HG03442 (cell line): ENCODE measurements around the gene SYNE1.
"Not testable (repeated sequence)": the region's sequence is repeated elsewhere in the genome, so short reads cannot be mapped to it uniquely, and the experiment has no call there.

ENCODE experiments used
- ATAC-seq: cut with Tn5 transposase; IDR thresholded peaks from one replicate; pipeline ENCODE4 v1.9.1; 2021; ENCODE audit warnings: mild to moderate bottlenecking, moderate library complexity; ENCODE audit not compliant: unreplicated experiment

The SYNE1 gene

DNA sequence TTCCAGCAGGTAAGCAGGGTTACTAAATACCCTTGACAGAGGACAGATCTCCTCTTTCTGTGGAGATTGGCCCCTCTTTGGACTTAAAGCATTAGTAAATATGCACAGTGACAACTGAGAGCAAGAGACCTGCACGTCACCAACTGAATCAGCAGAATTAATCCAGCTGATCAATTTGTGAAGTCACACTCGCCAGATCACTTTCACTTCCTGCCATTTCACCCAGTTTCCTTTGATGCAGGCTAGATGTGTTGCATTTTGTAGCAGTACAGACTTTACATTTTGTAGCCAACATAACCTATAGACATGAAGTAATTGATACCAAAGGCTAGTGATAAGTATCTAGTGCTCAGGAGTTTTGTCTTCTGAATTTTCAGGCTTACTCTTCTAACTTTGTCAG is 11.9 kb downstream of the SYNE1 start:
- no peak for ATAC-seq

DNA sequence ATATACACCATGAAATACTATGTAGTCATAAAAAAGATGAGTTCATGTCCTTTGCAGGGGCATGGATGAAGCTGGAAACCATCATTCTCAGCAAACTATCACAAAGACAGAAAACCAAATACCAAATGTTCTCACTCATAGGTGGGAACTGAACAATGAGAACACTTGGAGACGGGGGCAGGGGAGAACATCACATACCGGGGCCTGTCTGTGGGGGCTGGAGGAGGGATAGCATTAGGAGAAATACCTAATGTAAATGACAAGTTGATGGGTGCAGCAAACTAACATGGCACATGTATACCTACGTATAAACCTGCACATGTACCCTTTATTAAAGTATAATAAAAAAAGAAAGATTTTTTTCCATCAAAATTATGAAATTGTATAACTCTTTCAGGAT is 22.4 kb downstream of the SYNE1 start:
- ATAC-seq = not testable (repeated sequence)

DNA sequence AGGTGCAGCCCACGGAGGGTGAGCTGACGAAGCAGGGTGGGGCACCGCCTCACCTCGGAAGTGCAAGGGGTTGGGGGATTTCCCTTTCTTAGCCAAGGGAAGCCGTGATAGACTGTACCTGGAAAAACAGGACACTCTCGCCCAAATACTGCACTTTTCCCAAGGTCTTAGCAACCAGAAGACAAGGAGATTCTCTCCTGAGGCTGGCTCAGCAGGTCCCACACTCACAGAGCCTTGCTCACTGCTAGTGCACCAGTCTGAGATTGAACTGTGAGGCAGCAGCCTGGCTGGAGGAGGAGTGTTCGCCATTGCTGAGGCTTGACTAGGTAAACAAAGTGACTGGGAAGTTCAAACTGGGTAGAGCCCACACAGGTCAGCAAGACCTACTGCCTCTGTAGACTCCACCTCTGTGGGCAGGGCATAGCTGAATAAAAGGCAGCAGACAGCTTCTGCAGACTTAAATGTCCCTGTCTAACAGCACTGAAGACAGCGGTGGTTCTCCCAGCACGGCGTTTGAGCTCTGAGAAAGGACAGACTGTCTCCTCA is 28.0 kb downstream of the SYNE1 start:
- ATAC-seq = no peak

DNA sequence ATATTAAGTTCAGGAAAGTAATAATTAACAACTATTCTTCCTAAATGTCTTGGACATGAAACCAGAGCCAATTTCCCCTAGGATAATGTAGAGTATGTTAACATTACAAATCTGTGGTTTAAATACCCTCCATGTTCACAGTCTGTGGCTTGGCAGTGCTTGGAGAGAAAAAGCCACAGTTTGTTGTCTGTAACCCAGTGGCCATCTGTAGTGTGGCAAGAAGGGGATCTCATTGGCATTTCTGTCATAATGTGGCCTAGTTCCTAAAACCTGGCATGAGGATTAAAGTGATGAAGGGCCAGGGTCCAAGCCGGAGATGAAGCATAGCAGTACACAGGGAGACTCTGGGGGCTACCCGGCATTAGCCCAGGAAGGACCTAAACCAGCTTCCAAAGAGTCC is 31.2 kb downstream of the SYNE1 start:
- no peak for ATAC-seq

DNA sequence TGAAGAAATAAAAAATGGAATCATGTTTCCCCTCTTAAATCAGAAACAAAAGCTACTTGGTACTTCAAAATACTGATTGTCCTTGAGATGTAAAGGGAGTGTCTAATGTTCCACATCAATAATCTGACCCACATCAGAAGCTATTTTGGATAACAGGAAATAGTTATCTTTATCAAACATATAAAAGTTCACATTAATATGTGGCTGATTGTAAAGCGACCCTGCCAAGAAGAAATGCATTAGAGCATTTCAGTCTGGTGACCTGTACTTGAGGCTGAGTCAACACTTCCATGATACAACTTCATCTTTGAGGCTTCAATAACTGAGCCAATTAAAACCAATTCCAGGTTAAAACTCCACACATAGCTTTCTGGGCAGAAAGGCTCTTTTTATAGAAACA is 31.8 kb downstream of the SYNE1 start:
- ATAC-seq = no peak

DNA sequence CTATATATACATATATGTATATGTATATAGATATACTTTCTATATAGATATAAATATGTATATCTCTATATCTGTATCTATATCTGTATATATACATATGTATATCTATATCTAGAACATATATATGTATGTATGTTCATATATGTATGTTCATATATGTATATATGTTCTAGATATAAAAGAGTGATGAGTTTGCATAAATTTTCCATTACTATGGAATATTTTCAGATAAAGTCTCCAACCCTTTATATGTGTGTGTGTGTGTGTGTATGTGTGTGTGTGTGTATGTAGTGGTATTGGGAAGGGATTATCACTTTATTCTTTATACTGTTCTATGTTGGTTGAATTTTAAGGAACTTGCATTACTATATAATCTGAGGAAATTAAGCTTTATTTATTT is 33.3 kb downstream of the SYNE1 start:
- no peak for ATAC-seq

DNA sequence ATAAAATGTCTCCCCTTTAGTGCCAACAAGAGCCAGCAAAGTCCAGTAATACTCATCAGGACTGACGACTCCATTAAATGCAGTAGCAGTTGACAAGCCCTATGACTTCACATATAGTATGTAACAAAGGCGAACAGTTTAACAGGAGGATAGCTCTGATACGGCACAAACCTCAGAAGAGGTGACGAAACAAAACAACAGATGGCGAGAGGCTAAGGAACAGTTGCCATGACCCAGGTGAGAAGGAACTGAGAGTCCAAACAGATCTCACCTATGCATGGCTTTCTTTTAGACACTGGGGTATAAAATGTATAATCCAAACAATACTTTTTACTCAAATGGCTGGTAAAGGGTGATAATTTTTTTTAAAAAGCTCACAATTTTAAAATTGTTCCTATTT is 37.1 kb downstream of the SYNE1 start:
- no peak for ATAC-seq

DNA sequence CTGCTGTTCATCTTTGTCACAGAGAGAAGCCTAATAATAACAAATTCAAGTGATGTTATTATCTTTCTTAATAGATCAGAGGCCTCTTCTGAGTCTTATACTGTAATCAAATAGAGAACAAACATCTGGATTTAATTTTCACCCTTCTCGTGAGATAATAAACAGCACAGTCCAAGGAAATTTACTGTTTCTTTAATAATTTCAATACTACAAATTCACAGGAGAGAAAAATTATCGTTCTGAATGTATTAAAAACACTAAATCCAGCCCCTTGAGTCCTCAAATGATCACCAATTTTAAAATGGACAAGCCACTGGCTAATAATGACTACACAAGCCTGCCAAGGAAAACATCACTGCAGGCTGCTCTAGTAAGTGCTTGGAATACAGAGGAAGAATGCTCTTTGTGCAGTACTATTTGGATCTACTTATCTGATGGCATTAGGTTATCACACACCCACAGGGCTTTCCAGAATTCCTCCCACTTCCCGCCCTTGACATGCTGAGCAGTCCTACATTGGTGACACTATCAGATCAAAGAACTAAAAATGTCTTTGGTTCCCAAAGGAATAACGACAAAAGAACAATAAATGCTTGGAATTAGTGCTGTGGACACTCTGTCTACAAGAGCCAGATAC is 38.1 kb downstream of the SYNE1 start:
- no peak for ATAC-seq

DNA sequence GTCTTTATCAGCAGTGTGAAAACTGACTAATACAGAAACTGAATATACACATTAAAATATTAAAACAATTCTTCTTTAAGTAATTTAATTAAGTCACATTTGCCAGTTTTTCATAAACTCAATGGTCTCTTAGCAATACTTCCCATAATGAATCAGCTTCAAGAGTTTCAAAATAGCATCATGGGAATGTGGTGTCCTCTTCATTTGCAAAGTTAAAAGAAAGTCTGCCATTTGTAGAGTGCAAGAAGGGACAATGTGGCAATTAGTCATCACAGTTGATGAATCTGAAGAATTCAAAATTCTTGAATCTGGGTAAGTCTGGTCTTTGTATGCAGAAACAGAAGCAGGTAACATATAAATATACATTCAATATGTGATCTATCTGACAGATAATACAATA is 38.7 kb downstream of the SYNE1 start:
- ATAC-seq = no peak

DNA sequence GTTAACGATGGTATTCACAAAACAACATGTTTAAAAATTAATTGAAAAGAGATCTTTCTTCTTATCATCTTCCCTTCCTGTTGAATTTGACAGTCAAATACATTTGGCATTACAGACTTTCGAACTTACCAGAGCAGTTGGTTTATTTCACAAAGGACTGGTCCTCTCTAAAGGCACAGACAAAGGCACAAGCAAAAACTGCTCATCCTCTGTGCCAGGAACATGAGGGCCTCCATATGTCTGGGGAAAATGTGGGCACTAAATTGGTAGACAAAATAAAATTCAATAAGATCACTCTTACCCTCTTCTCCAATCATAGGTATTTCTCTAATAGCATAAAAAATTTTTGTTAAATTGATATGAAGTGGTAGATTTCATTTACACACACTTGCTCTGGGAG is 40.4 kb downstream of the SYNE1 start:
- no peak for ATAC-seq

DNA sequence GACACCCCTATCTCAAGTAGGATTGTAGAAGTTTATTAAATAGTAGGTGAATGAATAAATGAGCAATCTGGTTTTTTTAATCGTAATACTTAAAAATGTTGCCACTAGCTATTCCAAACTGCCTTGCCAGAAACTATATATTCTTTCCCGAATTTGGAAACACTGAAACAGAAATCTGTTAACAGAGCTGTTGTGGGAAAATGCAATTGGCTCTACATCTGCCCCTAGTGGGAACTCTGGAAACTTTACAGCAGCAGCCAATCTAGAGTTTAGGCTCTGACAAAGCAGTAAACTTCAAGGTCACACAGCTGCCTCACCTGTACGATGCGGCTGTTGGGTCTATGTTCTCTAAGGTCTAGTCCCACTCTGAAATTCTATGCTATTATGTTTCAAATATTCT is 41.7 kb downstream of the SYNE1 start:
- peak; percentile 41 for ATAC-seq

DNA sequence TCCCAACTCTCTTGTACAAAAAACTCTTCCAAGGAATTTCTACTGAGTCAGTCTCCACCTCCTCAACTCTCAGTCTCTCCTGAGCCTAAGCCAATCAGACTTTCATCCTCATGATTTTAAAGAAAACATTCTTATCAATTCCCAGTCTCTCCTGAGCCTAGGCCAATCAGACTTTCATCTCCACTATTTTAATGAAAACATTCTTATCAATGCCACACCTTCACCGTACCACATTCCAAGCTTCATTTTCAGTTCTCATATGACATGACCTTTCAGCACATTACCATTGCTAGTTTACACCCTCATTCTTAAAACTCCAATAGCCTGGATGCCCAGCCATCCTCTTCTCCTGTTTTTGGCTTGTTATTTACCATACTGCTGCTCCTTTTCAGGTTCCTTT is 42.5 kb downstream of the SYNE1 start:
- no peak for ATAC-seq

DNA sequence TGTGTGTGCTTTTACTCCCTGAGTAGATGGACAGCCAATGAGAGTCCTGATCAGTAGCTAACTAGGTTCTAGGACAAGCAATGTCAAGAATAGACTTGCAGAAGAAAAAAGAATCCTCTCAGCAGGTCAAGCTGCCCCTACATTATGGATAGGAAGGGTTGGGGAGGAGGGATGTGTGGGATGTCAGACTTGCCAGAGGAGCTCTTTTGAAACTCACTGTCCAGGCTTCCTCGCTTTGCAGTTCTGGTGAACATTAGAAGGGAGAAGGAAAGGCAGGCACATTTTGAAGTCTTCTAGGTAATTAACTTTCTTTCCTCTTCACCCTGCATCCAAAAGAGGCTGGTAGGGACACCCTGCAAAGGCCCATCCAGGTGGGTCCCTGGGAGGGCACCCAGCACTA is 48.7 kb downstream of the SYNE1 start:
- ATAC-seq = no peak

DNA sequence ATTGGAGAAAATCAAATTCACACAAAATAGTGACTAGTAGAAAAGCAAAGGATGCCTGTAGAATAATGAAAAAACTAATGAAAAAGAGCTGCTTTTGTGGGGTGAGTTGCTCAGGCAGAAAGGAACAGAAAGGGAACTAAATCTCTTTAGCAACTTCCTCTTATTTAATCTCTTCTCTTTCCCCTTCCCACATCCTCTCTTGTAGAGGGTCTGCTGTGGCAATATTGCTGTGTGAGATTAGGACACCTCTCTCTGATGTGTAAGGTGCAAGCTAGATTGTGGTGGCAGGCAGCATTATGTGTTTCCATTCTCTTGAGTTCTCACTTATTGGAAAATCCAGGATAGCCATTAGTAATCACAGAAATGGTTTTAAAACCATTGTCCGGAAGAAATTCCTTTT is 49.7 kb downstream of the SYNE1 start:
- ATAC-seq = no peak

DNA sequence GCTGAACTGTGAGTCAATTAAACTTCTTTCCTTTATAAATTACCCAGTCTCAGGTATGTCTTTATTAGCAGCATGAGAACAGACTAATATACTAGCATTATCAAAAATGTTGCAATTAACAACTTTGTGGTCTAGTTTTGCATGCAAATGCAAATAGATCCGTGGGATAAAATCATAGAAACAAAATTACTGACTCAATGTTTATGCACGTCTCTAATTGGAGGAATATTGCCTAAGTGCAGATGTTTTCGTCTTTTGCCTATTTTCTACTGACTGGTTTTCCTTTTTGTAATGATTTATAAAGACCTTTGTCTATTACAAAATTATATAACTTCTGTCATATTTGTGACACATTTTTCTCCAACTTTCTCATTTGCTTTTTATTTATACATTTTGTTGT is 51.9 kb downstream of the SYNE1 start:
- no peak for ATAC-seq

DNA sequence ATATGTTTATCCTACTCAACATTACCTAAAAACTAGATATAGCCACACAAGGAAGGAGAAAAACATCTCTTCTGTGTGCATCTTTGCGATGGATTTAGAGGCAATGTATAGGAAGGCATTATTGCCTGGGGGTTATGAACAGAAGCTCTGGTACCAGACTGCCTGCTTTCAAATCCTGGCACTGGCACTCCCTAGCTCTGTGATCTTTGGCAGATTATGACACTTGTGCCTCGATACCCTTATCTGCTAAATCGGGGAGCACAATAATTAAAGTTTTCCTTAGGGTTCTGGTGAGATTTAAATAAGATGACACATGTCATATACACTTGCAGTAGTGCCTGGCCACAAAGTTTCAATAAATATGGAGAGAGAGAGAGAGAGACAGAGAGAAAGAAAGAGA is 53.3 kb downstream of the SYNE1 start:
- ATAC-seq = no peak

DNA sequence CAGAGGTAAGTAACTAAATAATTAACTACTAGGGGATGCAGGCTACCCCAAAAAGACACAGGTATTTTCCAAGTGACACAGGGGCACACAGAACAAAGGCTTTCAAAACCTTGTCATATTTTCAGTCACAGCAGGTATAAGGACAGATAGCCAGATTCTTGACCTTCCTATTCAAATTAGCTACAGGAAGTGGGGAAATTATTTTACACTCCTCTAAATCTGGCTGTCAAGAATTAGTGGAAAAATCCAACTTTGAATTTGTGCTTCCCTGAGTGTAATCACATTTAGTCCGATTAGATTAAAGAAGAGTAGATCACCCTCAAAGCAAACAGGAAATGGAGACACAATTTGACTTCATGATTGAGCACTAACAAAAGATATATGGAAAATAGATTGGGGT is 60.6 kb downstream of the SYNE1 start:
- ATAC-seq = no peak

DNA sequence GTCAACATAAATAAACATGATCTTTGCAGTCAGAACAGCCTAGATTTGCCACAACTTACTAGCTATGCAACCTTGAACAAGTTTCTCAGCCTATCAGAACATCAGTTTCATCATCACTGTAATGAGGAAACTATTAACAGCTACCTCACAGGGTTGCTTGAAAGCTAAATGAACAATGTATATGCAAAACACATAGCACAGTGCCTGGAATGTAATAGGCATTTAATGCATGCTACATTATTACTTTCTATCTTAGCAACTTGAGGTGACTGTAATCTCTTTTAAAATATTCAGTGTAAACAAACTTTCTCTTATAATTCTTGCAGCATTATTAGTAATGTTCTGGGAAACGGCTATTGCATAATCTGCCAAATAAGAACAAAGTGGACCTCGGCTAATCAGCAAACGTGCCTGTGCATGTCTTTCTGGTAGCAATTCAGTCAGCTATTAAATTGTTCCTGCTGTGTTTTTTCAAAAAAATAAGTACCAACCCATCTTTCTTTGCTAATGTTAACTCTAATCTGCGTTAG is 61.5 kb downstream of the SYNE1 start:
- no peak for ATAC-seq

DNA sequence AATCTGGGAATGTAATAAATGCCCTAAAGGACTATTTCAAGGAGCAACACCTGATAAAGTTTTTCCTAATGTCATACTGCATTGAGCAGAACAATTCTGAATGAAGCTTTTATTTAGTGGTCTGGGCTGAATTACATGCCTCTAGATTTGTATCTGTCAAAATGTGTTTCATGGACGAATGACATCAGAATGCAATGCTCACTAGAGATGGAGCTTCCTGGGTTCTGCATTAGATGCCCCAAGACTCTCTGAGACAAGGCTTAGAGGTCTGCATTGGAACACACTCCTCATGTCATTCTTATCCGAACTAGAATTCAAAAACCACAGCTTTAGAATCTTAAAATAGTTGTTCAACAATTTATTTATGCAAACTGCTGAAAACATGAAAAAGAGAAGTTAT is 62.0 kb downstream of the SYNE1 start:
- no peak for ATAC-seq

DNA sequence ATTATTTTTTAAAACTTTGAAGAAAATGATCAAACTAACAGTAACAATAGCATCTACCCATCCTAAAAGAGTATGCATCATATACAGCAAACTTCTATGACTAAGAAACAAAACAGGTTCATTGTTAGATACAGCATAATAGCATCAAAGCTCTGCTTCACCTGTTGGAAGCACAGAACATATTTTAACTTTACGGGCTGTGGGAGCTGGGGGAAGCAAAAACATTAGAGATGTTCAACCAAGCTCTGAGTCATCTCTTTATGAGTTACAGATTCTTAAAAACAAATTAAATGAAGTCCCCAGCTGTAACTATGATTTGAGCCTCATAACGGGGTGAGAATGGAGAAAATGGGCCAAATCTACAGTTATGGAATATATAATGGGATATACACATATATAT is 63.4 kb downstream of the SYNE1 start:
- no peak for ATAC-seq

DNA sequence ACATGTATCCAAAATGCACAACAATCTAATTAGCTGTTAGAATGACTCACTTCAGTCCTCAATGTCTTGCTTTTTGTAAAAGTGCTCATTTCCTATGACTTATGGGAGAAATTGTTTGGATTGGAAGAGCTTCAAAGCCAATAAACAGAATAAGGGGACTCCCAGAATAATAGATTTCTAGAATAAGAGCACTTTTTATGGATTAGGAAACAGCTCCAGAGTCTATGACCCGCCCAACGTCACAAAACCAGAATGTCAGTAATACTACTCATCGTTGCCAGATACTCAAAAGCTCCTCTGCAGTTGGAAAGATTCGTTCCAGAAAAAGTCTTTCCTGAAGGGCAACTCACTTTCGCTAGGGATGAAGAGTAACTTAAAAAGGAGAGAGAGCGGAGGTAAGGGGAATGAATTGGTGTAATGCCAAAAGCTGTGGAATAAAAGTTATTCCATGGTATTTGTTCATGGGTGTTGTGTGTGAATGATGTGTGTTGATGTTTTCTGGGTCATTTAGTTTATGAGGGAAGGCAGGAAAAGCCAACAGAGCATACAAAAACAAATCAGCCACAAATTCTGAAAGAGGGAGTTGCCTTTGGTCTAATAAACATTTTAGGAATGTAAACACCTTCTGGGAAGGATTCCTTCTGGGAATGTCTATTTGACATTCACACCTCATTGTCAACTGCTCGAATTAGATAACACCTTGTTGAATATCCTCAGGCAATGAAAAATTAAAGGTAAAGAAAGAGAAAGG is 64.6 kb downstream of the SYNE1 start:
- no peak for ATAC-seq

DNA sequence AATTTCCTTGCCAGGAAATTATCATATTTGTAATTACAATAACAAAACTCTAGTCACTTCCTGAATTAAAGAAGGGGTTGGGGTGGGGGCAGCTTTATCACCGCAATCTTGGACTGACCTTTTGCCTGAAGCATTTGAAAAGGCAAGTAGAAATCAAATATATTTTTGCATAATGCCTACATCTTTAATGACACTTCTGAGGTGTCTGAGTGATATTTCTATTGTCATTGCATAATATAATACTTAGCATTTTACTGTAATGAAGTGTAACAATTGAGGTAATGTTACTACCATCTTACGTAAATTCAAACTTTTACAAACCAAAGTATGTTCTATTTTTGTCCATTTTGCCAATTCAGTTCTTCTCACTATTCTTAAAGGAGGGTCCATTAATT is 65.2 kb downstream of the SYNE1 start:
- ATAC-seq = no peak
